GM12873 (cell line): ENCODE results near the gene INVS.

Experiments used
- CTCF ChIP-seq: IDR thresholded peaks from 2 replicates; pipeline ENCODE4 v1.5.1; 2012; ENCODE audit warnings: low read depth, mild to moderate bottlenecking, moderate library complexity, low read length, control low read depth; ENCODE audit not compliant: insufficient read depth; ENCODE audit errors: missing control alignments

INVS gene

GRCh38 chr9:100131875-100132430 is 32.9 kb downstream of the INVS start:
- no peak for TF ChIP-seq CTCF

GRCh38 chr9:100134731-100135130 is 35.7 kb downstream of the INVS start:
- no peak for TF ChIP-seq CTCF

- TF ChIP-seq CTCF = no peak
Observed at GRCh38 chr9:100150214-100150613, 51.2 kb downstream of the INVS start.

GRCh38 chr9:100160021-100160420 is 61.0 kb downstream of the INVS start:
- TF ChIP-seq CTCF = no peak

- no peak for TF ChIP-seq CTCF
Observed at GRCh38 chr9:100167176-100167575, 68.1 kb downstream of the INVS start.

GRCh38 chr9:100167915-100168654 is 69.0 kb downstream of the INVS start:
- TF ChIP-seq CTCF = no peak

GRCh38 chr9:100170085-100170484 is 71.0 kb downstream of the INVS start:
- no peak for TF ChIP-seq CTCF
